HCT116 (cell line): ENCODE results near the gene ARHGEF12.

Source experiments
- ATF3 ChIP-seq: IDR thresholded peaks from 2 replicates; pipeline ENCODE4 v1.6.1; 2012
- CTCF ChIP-seq, 3 experiments: fragments of 200-600 bp in 1 of 3; sonication (generic) in 1 of 3; IDR thresholded peaks in 2 of 3; conservative IDR thresholded peaks in 1 of 3; 2 replicates each; pipeline ENCODE4 v1.5.1; 2012 to 2017; ENCODE audit warnings: low read depth in 2 of 3, low read length in 2 of 3, antibody characterized with exemption in 1 of 3, borderline replicate concordance in 1 of 3, control low read depth in 1 of 3, mild to moderate bottlenecking in 1 of 3, mixed read lengths in 1 of 3, mixed run types in 1 of 3, moderate library complexity in 1 of 3; ENCODE audit not compliant: insufficient read depth in 1 of 3
- EGR1 ChIP-seq: IDR thresholded peaks from 2 replicates; pipeline ENCODE4 v1.6.1; 2012; ENCODE audit warnings: low read depth
- EZH2 ChIP-seq: fragments of 200-600 bp; sonication (generic); IDR thresholded peaks from 2 replicates; pipeline ENCODE4 v1.6.1; 2017; ENCODE audit warnings: antibody characterized with exemption, mixed run types
- FOSL1 ChIP-seq: IDR thresholded peaks from 2 replicates; pipeline ENCODE4 v1.6.1; 2012; ENCODE audit warnings: low read depth
- JUND ChIP-seq: IDR thresholded peaks from 2 replicates; pipeline ENCODE4 v1.6.1; 2012
- POLR2A ChIP-seq: IDR thresholded peaks from 2 replicates; pipeline ENCODE4 v1.7.0; 2011; ENCODE audit warnings: borderline replicate concordance; ENCODE audit not compliant: insufficient read depth, insufficient read length; ENCODE audit errors: extremely low read depth
- POLR2AphosphoS5 ChIP-seq: IDR thresholded peaks from 2 replicates; pipeline ENCODE4 v1.6.1; 2011; ENCODE audit warnings: mild to moderate bottlenecking, low read depth, low read length, moderate library complexity
- RAD21 ChIP-seq: IDR thresholded peaks from 2 replicates; pipeline ENCODE4 v1.6.1; 2012; ENCODE audit warnings: low read depth, mild to moderate bottlenecking
- TCF7L2 ChIP-seq: IDR thresholded peaks from 2 replicates; pipeline ENCODE4 v1.7.0; 2011; ENCODE audit warnings: borderline replicate concordance, inconsistent platforms; ENCODE audit not compliant: insufficient read depth, insufficient read length; ENCODE audit errors: extremely low read depth
- YY1 ChIP-seq: IDR thresholded peaks from 2 replicates; pipeline ENCODE4 v1.6.1; 2011; ENCODE audit warnings: low read length, low read depth, moderate library complexity, mild to moderate bottlenecking; ENCODE audit not compliant: insufficient replicate concordance; ENCODE audit errors: extremely low read depth
- TF ChIP-seq, protein P1 (sequence below): IDR thresholded peaks from 2 replicates; pipeline ENCODE4 v1.6.1; 2012
- TF ChIP-seq, protein P2 (sequence below): IDR thresholded peaks from 2 replicates; pipeline ENCODE4 v1.6.1; 2012; ENCODE audit warnings: low read depth
- TF ChIP-seq, protein P3 (sequence below): IDR thresholded peaks from 2 replicates; pipeline ENCODE4 v1.6.1; 2011; ENCODE audit warnings: mild to moderate bottlenecking, low read length, moderate library complexity; ENCODE audit not compliant: insufficient replicate concordance; ENCODE audit errors: extremely low read depth

- TF ChIP-seq CTCF (IDR thresholded peaks at IDR 0.05 in 2 of 3, conservative IDR thresholded peaks at IDR 0.05 in 1 of 3; ENCODE audit: borderline replicate concordance in 1 of 3, insufficient read depth in 1 of 3, low read depth in 2 of 3, low read length in 2 of 3) (no peak), POLR2AphosphoS5 (no peak), JUND (no peak), EZH2 (no peak), ATF3 (no peak), POLR2A (no peak), EGR1 (no peak), RAD21 (no peak), YY1 (no peak), FOSL1 (0 out of 2 replicates have a peak, but pooled peaks have one; percentile 20), TCF7L2 (no peak)
- TF ChIP-seq, protein P1, sequence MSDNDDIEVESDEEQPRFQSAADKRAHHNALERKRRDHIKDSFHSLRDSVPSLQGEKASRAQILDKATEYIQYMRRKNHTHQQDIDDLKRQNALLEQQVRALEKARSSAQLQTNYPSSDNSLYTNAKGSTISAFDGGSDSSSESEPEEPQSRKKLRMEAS: no peak
- TF ChIP-seq, protein P2, sequence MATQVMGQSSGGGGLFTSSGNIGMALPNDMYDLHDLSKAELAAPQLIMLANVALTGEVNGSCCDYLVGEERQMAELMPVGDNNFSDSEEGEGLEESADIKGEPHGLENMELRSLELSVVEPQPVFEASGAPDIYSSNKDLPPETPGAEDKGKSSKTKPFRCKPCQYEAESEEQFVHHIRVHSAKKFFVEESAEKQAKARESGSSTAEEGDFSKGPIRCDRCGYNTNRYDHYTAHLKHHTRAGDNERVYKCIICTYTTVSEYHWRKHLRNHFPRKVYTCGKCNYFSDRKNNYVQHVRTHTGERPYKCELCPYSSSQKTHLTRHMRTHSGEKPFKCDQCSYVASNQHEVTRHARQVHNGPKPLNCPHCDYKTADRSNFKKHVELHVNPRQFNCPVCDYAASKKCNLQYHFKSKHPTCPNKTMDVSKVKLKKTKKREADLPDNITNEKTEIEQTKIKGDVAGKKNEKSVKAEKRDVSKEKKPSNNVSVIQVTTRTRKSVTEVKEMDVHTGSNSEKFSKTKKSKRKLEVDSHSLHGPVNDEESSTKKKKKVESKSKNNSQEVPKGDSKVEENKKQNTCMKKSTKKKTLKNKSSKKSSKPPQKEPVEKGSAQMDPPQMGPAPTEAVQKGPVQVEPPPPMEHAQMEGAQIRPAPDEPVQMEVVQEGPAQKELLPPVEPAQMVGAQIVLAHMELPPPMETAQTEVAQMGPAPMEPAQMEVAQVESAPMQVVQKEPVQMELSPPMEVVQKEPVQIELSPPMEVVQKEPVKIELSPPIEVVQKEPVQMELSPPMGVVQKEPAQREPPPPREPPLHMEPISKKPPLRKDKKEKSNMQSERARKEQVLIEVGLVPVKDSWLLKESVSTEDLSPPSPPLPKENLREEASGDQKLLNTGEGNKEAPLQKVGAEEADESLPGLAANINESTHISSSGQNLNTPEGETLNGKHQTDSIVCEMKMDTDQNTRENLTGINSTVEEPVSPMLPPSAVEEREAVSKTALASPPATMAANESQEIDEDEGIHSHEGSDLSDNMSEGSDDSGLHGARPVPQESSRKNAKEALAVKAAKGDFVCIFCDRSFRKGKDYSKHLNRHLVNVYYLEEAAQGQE: no peak
- TF ChIP-seq, protein P3, sequence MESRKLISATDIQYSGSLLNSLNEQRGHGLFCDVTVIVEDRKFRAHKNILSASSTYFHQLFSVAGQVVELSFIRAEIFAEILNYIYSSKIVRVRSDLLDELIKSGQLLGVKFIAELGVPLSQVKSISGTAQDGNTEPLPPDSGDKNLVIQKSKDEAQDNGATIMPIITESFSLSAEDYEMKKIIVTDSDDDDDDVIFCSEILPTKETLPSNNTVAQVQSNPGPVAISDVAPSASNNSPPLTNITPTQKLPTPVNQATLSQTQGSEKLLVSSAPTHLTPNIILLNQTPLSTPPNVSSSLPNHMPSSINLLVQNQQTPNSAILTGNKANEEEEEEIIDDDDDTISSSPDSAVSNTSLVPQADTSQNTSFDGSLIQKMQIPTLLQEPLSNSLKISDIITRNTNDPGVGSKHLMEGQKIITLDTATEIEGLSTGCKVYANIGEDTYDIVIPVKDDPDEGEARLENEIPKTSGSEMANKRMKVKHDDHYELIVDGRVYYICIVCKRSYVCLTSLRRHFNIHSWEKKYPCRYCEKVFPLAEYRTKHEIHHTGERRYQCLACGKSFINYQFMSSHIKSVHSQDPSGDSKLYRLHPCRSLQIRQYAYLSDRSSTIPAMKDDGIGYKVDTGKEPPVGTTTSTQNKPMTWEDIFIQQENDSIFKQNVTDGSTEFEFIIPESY: no peak
Observed at GRCh38 chr11:120340529-120340928, 4.3 kb downstream of the ARHGEF12 start.
